ENCODE measurements around the gene UBE2QL1. TPM values are rescaled to one million over a fixed set of nuclear protein-coding genes. Genes with fewer than 3 reads are reported as not detected.

Gene UBE2QL1
- total RNA-seq, 1 experiment from 2014 or later, result 0.50 TPM

GRCh38 chr5:6417657-6418056 lies 31.0 kb upstream of the UBE2QL1 start (continued):
- TF ChIP-seq GTF2I (CRISPR knock-in tag; conservative IDR thresholded peaks at IDR 0.05), result no peak

GRCh38 chr5:6418679-6419276 lies 29.9 kb upstream of the UBE2QL1 start:
- CTCF ChIA-PET, result interaction anchor here (0.9 kb wide), 1 partner anchor 16 kb away, joined by 3 read pairs; no protein-coding TSS in a partner anchor
- ATAC-seq, result no peak
- no peak overlapping the region for H3K27ac Mint-ChIP-seq
- TF ChIP-seq TEAD1 (CRISPR knock-in tag; IDR thresholded peaks at IDR 0.05) (no peak), ZNF138 (CRISPR knock-in tag; conservative IDR thresholded peaks at IDR 0.05) (no peak), CTCF (IDR thresholded peaks at IDR 0.05) (no peak), ZNF396 (CRISPR knock-in tag; IDR thresholded peaks at IDR 0.05; ENCODE audit: borderline replicate concordance) (no peak)
- no peak for DNase-seq (ENCODE audit: low spot score)
- peaks cover 4% of the 10 kb centered on the region for H3K27me3 Mint-ChIP-seq (ENCODE audit: low read depth)
- POLR2A ChIA-PET, result no interaction called here
- H3K36me3 Mint-ChIP-seq, result no peaks in the 10 kb centered on the region
- H3K4me3 Mint-ChIP-seq, result no peak overlapping the region
- H3K9me3 Mint-ChIP-seq, result peaks cover 23% of the 10 kb centered on the region
- no peaks in the 10 kb centered on the region for H3K4me1 Mint-ChIP-seq

- Mint-ChIP-seq H3K27ac (no peak overlapping the region), H3K4me3 (no peak overlapping the region), H3K36me3 (no peaks in the 10 kb centered on the region), H3K27me3 (ENCODE audit: low read depth) (peaks cover 4% of the 10 kb centered on the region), H3K4me1 (no peaks in the 10 kb centered on the region), H3K9me3 (peaks cover 23% of the 10 kb centered on the region)
- DNase-seq (ENCODE audit: low spot score) (no peak), ATAC-seq (no peak)
- POLR2A ChIA-PET, result no interaction called here
- TF ChIP-seq ESRRA (CRISPR knock-in tag; IDR thresholded peaks at IDR 0.05; ENCODE audit: borderline replicate concordance) (no peak), STAT6 (CRISPR knock-in tag; conservative IDR thresholded peaks at IDR 0.05; ENCODE audit: low read depth) (no peak), NR1H2 (CRISPR knock-in tag; IDR thresholded peaks at IDR 0.05) (no peak), SMAD3 (CRISPR knock-in tag; IDR thresholded peaks at IDR 0.05; ENCODE audit: borderline replicate concordance) (no peak), RORB (CRISPR knock-in tag; IDR thresholded peaks at IDR 0.05) (no peak), TEAD4 (CRISPR knock-in tag; IDR thresholded peaks at IDR 0.05) (no peak), ZNF396 (CRISPR knock-in tag; IDR thresholded peaks at IDR 0.05; ENCODE audit: borderline replicate concordance) (no peak), ZNF671 (CRISPR knock-in tag; IDR thresholded peaks at IDR 0.05) (no peak), JUN (CRISPR knock-in tag; IDR thresholded peaks at IDR 0.05) (no peak)
- CTCF ChIA-PET, result no interaction called here
Observed at GRCh38 chr5:6419340-6419852, 29.3 kb upstream of the UBE2QL1 start.

GRCh38 chr5:6423327-6424109 lies 25.1 kb upstream of the UBE2QL1 start:
- ATAC-seq, result no peak
- no peaks in the 10 kb centered on the region for H3K36me3 Mint-ChIP-seq
- no peak overlapping the region for H3K4me3 Mint-ChIP-seq
- ChIA-PET POLR2A (no interaction called here), CTCF (interaction anchor here (2.2 kb wide), 1 partner anchor 12 kb away, joined by 11 read pairs; no protein-coding TSS in a partner anchor)
- no peak for DNase-seq (ENCODE audit: low spot score)
- H3K27me3 Mint-ChIP-seq (ENCODE audit: low read depth), result peaks cover 12% of the 10 kb centered on the region; the same call in 1 of the 2 replicates
- peaks cover 11% of the 10 kb centered on the region for H3K9me3 Mint-ChIP-seq
- no peaks in the 10 kb centered on the region for H3K4me1 Mint-ChIP-seq
- no peak overlapping the region for H3K27ac Mint-ChIP-seq
- TF ChIP-seq ZNF671 (CRISPR knock-in tag; IDR thresholded peaks at IDR 0.05) (no peak), JUN (CRISPR knock-in tag; IDR thresholded peaks at IDR 0.05) (no peak), ZNF219 (CRISPR knock-in tag; IDR thresholded peaks at IDR 0.05; ENCODE audit: borderline replicate concordance) (no peak), FOXP4 (CRISPR knock-in tag; IDR thresholded peaks at IDR 0.05) (no peak), NR3C1 (CRISPR knock-in tag; conservative IDR thresholded peaks at IDR 0.05; ENCODE audit: low read depth) (no peak), CREM (CRISPR knock-in tag; IDR thresholded peaks at IDR 0.05) (no peak), RELA (CRISPR knock-in tag; IDR thresholded peaks at IDR 0.05; ENCODE audit: borderline replicate concordance) (no peak), MXD4 (CRISPR knock-in tag; IDR thresholded peaks at IDR 0.05; ENCODE audit: borderline replicate concordance) (no peak), FOXK1 (CRISPR knock-in tag; IDR thresholded peaks at IDR 0.05) (no peak), ERG (CRISPR knock-in tag; IDR thresholded peaks at IDR 0.05) (no peak)

Measured in WTC11 (cell line).